ENCODE results near the gene PTPRF.

- no peak for TF ChIP-seq CTCF (conservative IDR thresholded peaks at IDR 0.05 in 1 of 2, IDR thresholded peaks at IDR 0.05 in 1 of 2; ENCODE audit: extremely low read depth in 1 of 2, insufficient read depth in 1 of 2, low read depth in 1 of 2, low read length in 2 of 2)
- no peak for TF ChIP-seq EZH2 (IDR thresholded peaks at IDR 0.05; ENCODE audit: borderline replicate concordance, low read length)
These were observed 18.6 kb upstream of the PTPRF start for GRCh38 chr1:43512133-43512532.

Data from mammary epithelial cell (primary cell).